ENCODE measurements around the gene SMIM12.

Gene SMIM12

DNA sequence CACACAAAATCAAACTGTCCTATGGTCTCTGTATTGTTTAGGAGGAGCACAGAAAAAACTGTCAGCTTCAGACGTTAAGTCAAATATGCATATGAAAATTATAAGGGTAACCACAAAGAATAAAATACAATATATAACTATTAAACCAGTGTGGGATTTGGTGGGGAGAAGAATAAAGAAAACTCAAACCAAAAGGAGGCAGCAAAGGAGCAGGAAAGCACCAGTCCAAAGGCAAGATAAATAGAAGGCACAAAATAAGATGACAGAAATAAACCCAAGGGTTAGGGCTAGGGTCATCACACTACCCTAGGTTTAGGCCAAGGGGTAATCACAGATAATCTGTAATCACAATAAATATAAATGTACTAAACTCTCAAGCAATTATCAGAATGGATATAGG lies 37.1 kb upstream of the SMIM12 start:
- in situ Hi-C loops (cut with MboI; ENCODE audit: low pct_unique_long_range_greater_than_20kb, low sequenced_read_pairs, unreplicated experiment): no loop called here
- no peak for DNase-seq (ENCODE audit: low spot score)

DNA sequence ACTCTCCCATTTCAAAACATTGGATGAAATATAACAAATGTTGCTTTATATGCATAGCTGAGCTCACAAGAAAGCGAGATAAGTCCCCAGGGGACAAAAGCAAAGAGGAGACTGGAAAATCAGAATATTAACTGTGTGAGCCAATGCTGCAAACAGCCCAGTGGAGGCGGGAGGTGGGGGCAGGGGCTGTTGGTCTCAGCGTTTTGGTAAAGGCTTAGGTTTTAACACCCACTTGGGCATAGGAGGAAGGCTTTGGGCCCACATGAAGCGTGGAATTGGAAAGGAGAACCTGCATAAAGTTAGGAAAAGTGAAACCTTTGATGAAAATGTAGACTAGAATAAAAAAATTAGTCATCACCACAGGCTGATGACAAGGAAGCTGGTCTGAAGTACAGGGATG lies 30.2 kb upstream of the SMIM12 start:
- DNase-seq (ENCODE audit: low spot score): no peak
- in situ Hi-C loops (cut with MboI; ENCODE audit: low pct_unique_long_range_greater_than_20kb, low sequenced_read_pairs, unreplicated experiment): no loop called here
- TF ChIP-seq, protein P1, sequence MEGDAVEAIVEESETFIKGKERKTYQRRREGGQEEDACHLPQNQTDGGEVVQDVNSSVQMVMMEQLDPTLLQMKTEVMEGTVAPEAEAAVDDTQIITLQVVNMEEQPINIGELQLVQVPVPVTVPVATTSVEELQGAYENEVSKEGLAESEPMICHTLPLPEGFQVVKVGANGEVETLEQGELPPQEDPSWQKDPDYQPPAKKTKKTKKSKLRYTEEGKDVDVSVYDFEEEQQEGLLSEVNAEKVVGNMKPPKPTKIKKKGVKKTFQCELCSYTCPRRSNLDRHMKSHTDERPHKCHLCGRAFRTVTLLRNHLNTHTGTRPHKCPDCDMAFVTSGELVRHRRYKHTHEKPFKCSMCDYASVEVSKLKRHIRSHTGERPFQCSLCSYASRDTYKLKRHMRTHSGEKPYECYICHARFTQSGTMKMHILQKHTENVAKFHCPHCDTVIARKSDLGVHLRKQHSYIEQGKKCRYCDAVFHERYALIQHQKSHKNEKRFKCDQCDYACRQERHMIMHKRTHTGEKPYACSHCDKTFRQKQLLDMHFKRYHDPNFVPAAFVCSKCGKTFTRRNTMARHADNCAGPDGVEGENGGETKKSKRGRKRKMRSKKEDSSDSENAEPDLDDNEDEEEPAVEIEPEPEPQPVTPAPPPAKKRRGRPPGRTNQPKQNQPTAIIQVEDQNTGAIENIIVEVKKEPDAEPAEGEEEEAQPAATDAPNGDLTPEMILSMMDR (IDR thresholded peaks at IDR 0.05; ENCODE audit: extremely low read depth, insufficient read depth, missing control alignments): no peak

More for the DNA sequence above, 37.1 kb upstream of the SMIM12 start:
- TF ChIP-seq, protein P1 (IDR thresholded peaks at IDR 0.05; ENCODE audit: extremely low read depth, insufficient read depth, missing control alignments): peak; percentile 35

DNA sequence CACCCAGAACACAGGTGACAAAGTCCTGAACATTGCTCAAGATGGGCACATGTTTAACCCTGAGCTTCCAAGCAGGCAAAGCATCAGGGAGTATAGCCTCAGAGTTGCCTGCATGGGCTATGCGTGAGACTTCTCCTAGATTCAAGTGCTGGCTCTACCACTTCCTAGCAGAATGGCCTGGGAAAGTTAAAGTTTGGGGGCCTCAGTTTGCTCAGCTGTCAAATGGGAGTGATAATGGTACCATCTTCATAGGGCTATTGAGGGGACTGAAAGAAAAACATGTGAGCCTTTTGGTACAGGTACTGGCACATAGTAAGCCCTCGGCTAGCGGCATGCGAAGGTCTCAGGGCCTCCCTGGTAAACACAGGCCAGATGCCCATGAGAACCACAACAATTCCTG lies 28.0 kb upstream of the SMIM12 start:
- DNase-seq (ENCODE audit: low spot score): no peak
- TF ChIP-seq, protein P1 (IDR thresholded peaks at IDR 0.05; ENCODE audit: extremely low read depth, insufficient read depth, missing control alignments): no peak

DNA sequence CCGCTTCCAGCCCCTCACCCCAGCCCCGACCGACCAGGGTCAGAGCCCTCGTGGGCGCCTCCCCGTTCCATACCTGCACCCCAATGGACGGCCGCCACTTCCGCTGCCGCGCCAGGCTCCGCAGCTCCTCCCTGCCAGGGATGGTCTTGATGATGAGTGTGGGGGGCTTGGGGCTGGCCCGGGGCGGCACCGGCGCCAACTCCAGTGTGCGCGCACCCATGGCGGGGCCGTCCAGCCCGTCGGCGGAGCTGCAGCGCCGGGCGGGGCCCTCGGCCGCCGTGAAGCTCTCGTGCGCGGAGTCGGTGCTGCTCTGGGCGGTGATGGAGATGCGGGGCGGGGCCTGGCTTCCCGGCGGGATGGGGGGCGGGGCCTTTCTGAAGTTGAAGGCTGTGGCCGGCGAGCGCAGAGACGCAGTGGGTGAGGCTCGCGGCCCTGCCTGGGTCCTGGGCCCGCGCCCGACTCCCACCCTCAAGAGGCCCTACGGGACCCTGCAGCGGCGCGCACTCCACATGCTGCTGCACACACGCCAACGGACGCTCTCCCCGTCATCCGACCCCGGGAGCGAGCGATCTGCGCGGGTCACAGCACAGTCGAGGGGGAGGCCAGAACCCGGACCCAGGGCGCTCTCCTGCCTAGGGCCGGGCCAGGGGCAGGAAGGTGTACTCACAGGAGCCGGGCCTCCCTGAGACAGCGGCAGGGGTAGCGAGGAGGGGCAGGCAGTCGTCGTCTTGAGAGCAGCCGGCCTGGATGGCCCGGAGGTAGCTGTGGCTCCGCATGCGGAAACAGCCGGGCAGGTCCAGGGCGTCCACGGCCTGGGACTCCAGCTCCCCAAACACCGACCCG lies 26.1 kb upstream of the SMIM12 start:
- in situ Hi-C loops (cut with MboI; ENCODE audit: low pct_unique_long_range_greater_than_20kb, low sequenced_read_pairs, unreplicated experiment): no loop called here
- TF ChIP-seq, protein P1 (IDR thresholded peaks at IDR 0.05; ENCODE audit: extremely low read depth, insufficient read depth, missing control alignments): no peak
- no peak for DNase-seq (ENCODE audit: low spot score)

More for the DNA sequence above, 28.0 kb upstream of the SMIM12 start:
- in situ Hi-C loops (cut with MboI; ENCODE audit: low pct_unique_long_range_greater_than_20kb, low sequenced_read_pairs, unreplicated experiment): no loop called here

DNA sequence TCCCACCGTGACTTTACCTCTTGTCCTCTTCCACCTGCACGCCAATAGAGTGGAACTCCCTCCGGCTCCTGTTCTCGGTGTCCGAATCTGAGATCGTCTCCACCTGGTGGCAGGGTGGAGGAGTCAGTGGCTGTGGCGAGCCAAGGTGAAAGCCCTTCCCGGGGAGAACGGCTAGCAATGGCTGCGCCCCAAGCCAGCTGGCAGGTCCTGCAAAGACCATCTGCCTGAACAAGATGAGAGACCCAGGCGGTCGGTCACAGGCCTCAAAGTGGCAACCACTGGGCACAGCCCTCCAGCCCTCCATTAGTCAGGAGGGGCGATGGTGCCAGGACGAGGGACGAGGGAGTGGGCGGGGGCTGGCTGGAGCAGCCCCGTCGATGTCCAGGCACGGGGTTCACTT lies 25.4 kb upstream of the SMIM12 start:
- TF ChIP-seq, protein P1 (IDR thresholded peaks at IDR 0.05; ENCODE audit: extremely low read depth, insufficient read depth, missing control alignments): no peak
- no peak for DNase-seq (ENCODE audit: low spot score)
- in situ Hi-C loops (cut with MboI; ENCODE audit: low pct_unique_long_range_greater_than_20kb, low sequenced_read_pairs, unreplicated experiment): no loop called here

DNA sequence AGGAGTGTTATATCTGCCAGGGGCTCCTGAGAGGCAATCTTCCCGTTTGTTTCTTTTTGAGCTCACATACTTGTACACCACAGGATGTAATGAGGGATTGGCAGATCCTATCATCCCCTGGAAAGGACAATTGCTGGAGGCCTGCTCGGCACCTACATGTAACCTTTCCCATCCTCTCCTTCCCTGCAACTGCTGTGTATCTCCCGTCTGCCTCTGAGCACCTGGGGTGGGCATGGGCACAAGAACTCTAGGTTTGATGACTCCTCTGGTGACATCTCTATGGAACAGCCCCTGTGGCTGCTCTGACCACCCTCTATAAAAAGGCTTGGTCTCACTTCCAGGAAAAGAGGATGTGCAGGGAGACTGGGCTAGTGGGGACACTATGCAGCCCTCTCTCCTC lies 25.0 kb upstream of the SMIM12 start:
- TF ChIP-seq, protein P1 (IDR thresholded peaks at IDR 0.05; ENCODE audit: extremely low read depth, insufficient read depth, missing control alignments): no peak
- in situ Hi-C loops (cut with MboI; ENCODE audit: low pct_unique_long_range_greater_than_20kb, low sequenced_read_pairs, unreplicated experiment): no loop called here
- DNase-seq (ENCODE audit: low spot score): no peak
